Naive thymus-derived CD4-positive, alpha-beta T cell (primary cell): ENCODE data around the gene IL1RAPL2. TPM values are rescaled to one million over a fixed set of nuclear protein-coding genes. Genes with fewer than 3 reads are reported as not detected.
"Not testable (repeated sequence)": the region's sequence is repeated elsewhere in the genome, so short reads cannot be mapped to it uniquely, and the experiment has no call there.

ENCODE experiments used
- ATAC-seq: fragments of 150-1000 bp; cut with Tn5 transposase; 2 replicates; pipeline ENCODE4 v1.10.0; 2021; ENCODE audit warnings: mild to moderate bottlenecking, moderate library complexity
- CTCF ChIA-PET: fragments of 350-600 bp; sonication (Branson Sonifier 250); formaldehyde crosslinking; loops from one replicate; lab custom pipeline; 2021; ENCODE audit warnings: antibody characterized with exemption; lab: Charles Lee
- POLR2A ChIA-PET: fragments of 350-600 bp; sonication (Branson Sonifier 250); formaldehyde crosslinking; loops from one replicate; lab custom pipeline; 2021; ENCODE audit warnings: antibody characterized with exemption, inconsistent platforms; lab: Charles Lee
- DNase-seq, 9 donors: peaks; one replicate each; pipeline versions ENCODE4 v3.0.0 to v3.0.0-alpha.2; 2020 to 2022; ENCODE audit warnings: mixed read lengths in 1 of 9
- H3K27ac ChIP-seq: one replicate; pipeline ENCODE4 v1.7.0; 2013; ENCODE audit warnings: mild to moderate bottlenecking, low read depth, low read length, moderate library complexity
- H3K27me3 ChIP-seq, 2 donors: one replicate each; pipeline ENCODE4 v1.7.0; 2013; ENCODE audit warnings: low read length in 2 of 2, mild to moderate bottlenecking in 2 of 2, moderate library complexity in 2 of 2; ENCODE audit not compliant: control insufficient read depth in 2 of 2, insufficient read depth in 2 of 2
- H3K36me3 ChIP-seq, 3 experiments: 1 replicate in 2 of 3; 2 replicates in 1 of 3; pipeline ENCODE4 v1.7.0; 2013; ENCODE audit warnings: low read length in 3 of 3, mild to moderate bottlenecking in 3 of 3, moderate library complexity in 1 of 3; ENCODE audit not compliant: insufficient read depth in 3 of 3, control insufficient read depth in 2 of 3
- H3K4me1 ChIP-seq, 2 donors: one replicate each; pipeline ENCODE4 v1.7.0; 2013; ENCODE audit warnings: low read length in 2 of 2, mild to moderate bottlenecking in 2 of 2, moderate library complexity in 1 of 2; ENCODE audit not compliant: control insufficient read depth in 2 of 2, insufficient read depth in 2 of 2
- H3K4me3 ChIP-seq: 2 replicates; pipeline ENCODE4 v1.7.0; 2013; ENCODE audit warnings: mild to moderate bottlenecking, low read length
- H3K9me3 ChIP-seq, 3 experiments: 1 replicate in 2 of 3; 2 replicates in 1 of 3; pipeline ENCODE4 v1.7.0; 2013; ENCODE audit warnings: low read length in 3 of 3; ENCODE audit not compliant: control insufficient read depth in 2 of 3
- H3K27ac Mint-ChIP-seq, 9 donors: one replicate each; pipeline ENCODE4 v1.8.0; 2020 to 2022; ENCODE audit warnings: mixed read lengths in 9 of 9, mild to moderate bottlenecking in 8 of 9, moderate library complexity in 5 of 9, inconsistent platforms in 2 of 9
- H3K27me3 Mint-ChIP-seq, 5 donors: one replicate each; pipeline ENCODE4 v1.8.0; 2021 to 2022; ENCODE audit warnings: mixed read lengths in 5 of 5, mild to moderate bottlenecking in 1 of 5
- H3K36me3 Mint-ChIP-seq, 5 donors: one replicate each; pipeline ENCODE4 v1.8.0; 2020 to 2022; ENCODE audit warnings: mixed read lengths in 5 of 5, mild to moderate bottlenecking in 3 of 5, inconsistent platforms in 1 of 5
- H3K4me1 Mint-ChIP-seq, 7 donors: one replicate each; pipeline ENCODE4 v1.8.0; 2020 to 2022; ENCODE audit warnings: mixed read lengths in 7 of 7, mild to moderate bottlenecking in 3 of 7, inconsistent platforms in 1 of 7
- H3K4me3 Mint-ChIP-seq, 10 donors: one replicate each; pipeline ENCODE4 v1.8.0; 2020 to 2022; ENCODE audit warnings: mild to moderate bottlenecking in 10 of 10, mixed read lengths in 10 of 10, moderate library complexity in 6 of 10, inconsistent platforms in 2 of 10
- H3K9me3 Mint-ChIP-seq, 11 donors: one replicate each; pipeline ENCODE4 v1.8.0; 2020 to 2022; ENCODE audit warnings: mixed read lengths in 11 of 11, mild to moderate bottlenecking in 4 of 11, inconsistent platforms in 1 of 11, moderate library complexity in 1 of 11
- intact Hi-C, 2 donors: fragments of 100-400 bp; cut with micrococcal nuclease; formaldehyde crosslinking; loops; one replicate each; pipeline ENCODE4 v1.15.1; 2023
- polyA plus RNA-seq, 2 donors: library from polyadenylated mRNA; unstranded; fragments of 300-500 nt; fragmentation: Illumina TruSeq; gene quantifications; one replicate each; pipeline ENCODE4 v1.2.3, GENCODE V29; 2021
- total RNA-seq, 6 experiments: library from RNA in 5 of 6; stranded (reverse) in 5 of 6; gene quantifications; 1 replicate in 5 of 6; 2 replicates in 1 of 6; pipeline ENCODE4 v1.2.3 and lab custom pipeline; 2021 to 2026

Gene IL1RAPL2
- total and polyA plus RNA-seq, 7 experiments from 2014 or later = not detected

GRCh38 chrX:105063743-105064142 is 497.7 kb downstream of the IL1RAPL2 start:
- POLR2A ChIA-PET = no interaction called here

GRCh38 chrX:105098201-105098600 is 532.2 kb downstream of the IL1RAPL2 start:
- ATAC-seq = no peak
- peaks cover 0 to 7% (median 1%) of the 10 kb centered on the region in 11 donors for H3K9me3 Mint-ChIP-seq
- no peak overlapping the region for H3K4me3 Mint-ChIP-seq
- no peak overlapping the region for H3K4me3 ChIP-seq
- H3K9me3 ChIP-seq = no peaks in the 10 kb centered on the region
- no peaks in the 10 kb centered on the region for H3K4me1 Mint-ChIP-seq
- CTCF ChIA-PET = no interaction called here
- H3K27ac ChIP-seq = no peak overlapping the region
- POLR2A ChIA-PET = no interaction called here
- intact Hi-C loops = no loop called here
- no peak for DNase-seq
- H3K36me3 ChIP-seq = no peaks in the 10 kb centered on the region
- H3K27me3 ChIP-seq = no peaks in the 10 kb centered on the region
- H3K36me3 Mint-ChIP-seq = no peaks in the 10 kb centered on the region
- H3K27ac Mint-ChIP-seq = no peak overlapping the region
- H3K4me1 ChIP-seq = no peaks in the 10 kb centered on the region
- H3K27me3 Mint-ChIP-seq = no peaks in the 10 kb centered on the region

More at GRCh38 chrX:105063743-105064142, 497.7 kb downstream of the IL1RAPL2 start:
- CTCF ChIA-PET = no interaction called here
- H3K27me3 Mint-ChIP-seq = no peaks in the 10 kb centered on the region
- ATAC-seq = no peak
- Histone ChIP-seq H3K9me3 (no peaks in the 10 kb centered on the region), H3K36me3 (no peaks in the 10 kb centered on the region), H3K27ac (no peak overlapping the region), H3K27me3 (no peaks in the 10 kb centered on the region), H3K4me1 (no peaks in the 10 kb centered on the region), H3K4me3 (no peak overlapping the region)
- H3K9me3 Mint-ChIP-seq = peaks cover 0 to 6% (median 0%) of the 10 kb centered on the region in 11 donors
- no peaks in the 10 kb centered on the region for H3K4me1 Mint-ChIP-seq
- H3K36me3 Mint-ChIP-seq = no peaks in the 10 kb centered on the region
- no peak for DNase-seq
- no peak overlapping the region for H3K4me3 Mint-ChIP-seq
- intact Hi-C loops = no loop called here
- H3K27ac Mint-ChIP-seq = no peak overlapping the region

DNA sequence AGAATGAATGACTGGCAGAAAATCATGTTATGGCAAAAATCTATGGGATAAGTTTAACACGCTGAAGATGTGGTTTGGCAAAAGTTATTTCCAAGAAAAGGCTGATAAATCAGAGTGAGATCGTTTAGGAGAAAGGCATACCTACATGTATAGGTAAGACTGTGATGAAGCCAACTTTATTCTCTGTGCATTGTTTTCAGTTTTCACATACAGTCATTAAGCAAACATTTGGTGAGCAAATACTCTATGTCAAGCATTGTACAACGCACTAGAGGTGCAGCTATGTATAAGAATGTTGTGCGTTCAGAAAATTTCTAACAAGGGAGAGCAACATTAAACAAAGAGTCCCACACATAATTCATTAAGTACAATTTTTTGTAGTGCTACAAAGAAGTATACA is 532.8 kb downstream of the IL1RAPL2 start:
- Mint-ChIP-seq H3K4me1 (no peaks in the 10 kb centered on the region), H3K36me3 (no peaks in the 10 kb centered on the region), H3K27me3 (no peaks in the 10 kb centered on the region), H3K27ac (no peak overlapping the region), H3K9me3 (peaks cover 0 to 7% (median 1%) of the 10 kb centered on the region in 11 donors), H3K4me3 (no peak overlapping the region)
- ChIA-PET CTCF (no interaction called here), POLR2A (no interaction called here)
- H3K27me3 ChIP-seq = no peaks in the 10 kb centered on the region
- H3K4me3 ChIP-seq = no peak overlapping the region
- intact Hi-C loops = no loop called here
- no peaks in the 10 kb centered on the region for H3K9me3 ChIP-seq
- ATAC-seq (no peak), DNase-seq (no peak)
- H3K4me1 ChIP-seq = no peaks in the 10 kb centered on the region
- no peak overlapping the region for H3K27ac ChIP-seq
- H3K36me3 ChIP-seq = no peaks in the 10 kb centered on the region

DNA sequence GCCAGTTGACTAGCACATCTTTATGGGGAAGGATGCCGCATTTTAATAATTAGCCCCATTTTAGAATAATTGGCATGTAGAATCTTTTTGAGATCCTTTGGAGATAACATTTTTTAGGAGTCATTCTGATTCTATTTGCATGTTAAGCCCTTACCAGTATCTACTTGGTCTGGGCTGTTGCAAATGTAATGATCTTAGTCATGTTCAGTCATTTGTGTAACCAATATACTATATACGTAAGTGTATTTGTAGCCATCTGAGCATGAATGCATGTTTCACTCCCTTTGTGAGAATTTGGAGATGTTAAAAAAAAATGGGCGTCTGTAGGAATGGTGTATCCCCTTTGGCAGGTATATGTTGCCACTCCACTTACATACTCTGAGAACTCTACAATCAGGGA is 535.4 kb downstream of the IL1RAPL2 start:
- Mint-ChIP-seq H3K27me3 (no peaks in the 10 kb centered on the region), H3K4me1 (no peaks in the 10 kb centered on the region), H3K27ac (no peak overlapping the region), H3K36me3 (no peaks in the 10 kb centered on the region), H3K9me3 (peaks cover 0 to 7% (median 1%) of the 10 kb centered on the region in 11 donors), H3K4me3 (no peak overlapping the region)
- intact Hi-C loops = no loop called here
- Histone ChIP-seq H3K27me3 (no peaks in the 10 kb centered on the region), H3K36me3 (no peaks in the 10 kb centered on the region), H3K4me3 (no peak overlapping the region), H3K9me3 (no peaks in the 10 kb centered on the region), H3K4me1 (no peaks in the 10 kb centered on the region), H3K27ac (no peak overlapping the region)
- ATAC-seq = no peak
- POLR2A ChIA-PET = no interaction called here
- CTCF ChIA-PET = no interaction called here
- DNase-seq = no peak

- H3K4me1 Mint-ChIP-seq = no peaks in the 10 kb centered on the region
- DNase-seq (no peak), ATAC-seq (no peak)
- POLR2A ChIA-PET = no interaction called here
- Histone ChIP-seq H3K4me3 (no peak overlapping the region), H3K4me1 (no peaks in the 10 kb centered on the region), H3K9me3 (no peaks in the 10 kb centered on the region), H3K27me3 (no peaks in the 10 kb centered on the region), H3K27ac (no peak overlapping the region), H3K36me3 (no peaks in the 10 kb centered on the region)
- H3K9me3 Mint-ChIP-seq = peaks cover 0 to 8% (median 3%) of the 10 kb centered on the region in 11 donors
- intact Hi-C loops = no loop called here
- no peaks in the 10 kb centered on the region for H3K27me3 Mint-ChIP-seq
- CTCF ChIA-PET = no interaction called here
- H3K27ac Mint-ChIP-seq = no peak overlapping the region
- no peak overlapping the region for H3K4me3 Mint-ChIP-seq
- no peaks in the 10 kb centered on the region for H3K36me3 Mint-ChIP-seq
These were observed 543.9 kb downstream of the IL1RAPL2 start for GRCh38 chrX:105109936-105110335.

GRCh38 chrX:105114554-105115130 is 548.6 kb downstream of the IL1RAPL2 start:
- intact Hi-C loops = no loop called here
- Histone ChIP-seq H3K9me3 (no peaks in the 10 kb centered on the region), H3K36me3 (no peaks in the 10 kb centered on the region), H3K27me3 (no peaks in the 10 kb centered on the region), H3K4me3 (no peak overlapping the region), H3K27ac (no peak overlapping the region), H3K4me1 (no peaks in the 10 kb centered on the region)
- ChIA-PET CTCF (no interaction called here), POLR2A (no interaction called here)
- H3K4me3 Mint-ChIP-seq = no peak overlapping the region
- H3K27ac Mint-ChIP-seq = no peak overlapping the region
- ATAC-seq (no peak), DNase-seq (no peak)
- H3K9me3 Mint-ChIP-seq = peaks cover 0 to 2% (median 0%) of the 10 kb centered on the region in 11 donors
- no peaks in the 10 kb centered on the region for H3K27me3 Mint-ChIP-seq
- H3K36me3 Mint-ChIP-seq = no peaks in the 10 kb centered on the region
- peaks cover 0 to 1% (median 0%) of the 10 kb centered on the region in 7 donors for H3K4me1 Mint-ChIP-seq

- ATAC-seq, intact Hi-C loops, POLR2A ChIA-PET, H3K27ac Mint-ChIP-seq, H3K27me3 ChIP-seq, H3K27me3 Mint-ChIP-seq, H3K27ac ChIP-seq, CTCF ChIA-PET, H3K4me1 Mint-ChIP-seq, H3K4me1 ChIP-seq, H3K36me3 Mint-ChIP-seq, H3K4me3 ChIP-seq, H3K36me3 ChIP-seq, H3K9me3 Mint-ChIP-seq, DNase-seq, H3K9me3 ChIP-seq, H3K4me3 Mint-ChIP-seq: not testable (repeated sequence)
These were observed 549.8 kb downstream of the IL1RAPL2 start for GRCh38 chrX:105115596-105116320.
